Cardiac fibroblast (primary cell): ENCODE measurements around the gene ABCB4.

Experiments
- DNase-seq, 2 donors: peaks; one replicate each; pipeline versions ENCODE4 v3.0.0 to v3.0.0-alpha.2; 2010; ENCODE audit warnings: low read depth in 2 of 2
- H3K4me3 ChIP-seq, 2 donors: replicated peaks in 1 of 2; 1 replicate in 1 of 2; 2 replicates in 1 of 2; pipeline ENCODE4 v1.5.1; 2011; ENCODE audit warnings: low read depth in 2 of 2, low read length in 2 of 2, mild to moderate bottlenecking in 2 of 2, moderate library complexity in 1 of 2
- TF ChIP-seq, protein P1 (sequence below): IDR thresholded peaks from one replicate; pipeline ENCODE4 v1.5.1; 2011; ENCODE audit warnings: low read depth, mild to moderate bottlenecking, low read length, inconsistent platforms

ABCB4 gene

DNA sequence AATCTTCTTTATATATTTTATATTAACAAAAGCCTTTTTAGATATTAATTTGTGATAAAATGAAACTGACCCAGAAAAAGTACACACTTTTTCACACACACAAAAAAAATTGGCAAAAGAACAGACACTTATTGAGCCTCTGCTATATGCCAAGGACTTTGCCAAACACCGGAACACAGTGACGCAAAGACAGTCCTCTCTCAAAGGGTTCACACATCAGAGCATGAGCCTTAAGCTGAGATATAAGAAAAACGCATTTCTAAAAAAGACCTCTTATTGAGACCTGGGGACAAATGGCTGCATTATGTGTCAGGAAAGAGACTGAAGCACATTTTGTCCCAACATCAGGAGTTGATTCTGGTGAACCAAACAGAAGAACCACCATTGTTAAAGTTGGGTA, 24.0 kb upstream of the ABCB4 start:
- H3K4me3 ChIP-seq = no peak overlapping the region
- TF ChIP-seq, protein P1, sequence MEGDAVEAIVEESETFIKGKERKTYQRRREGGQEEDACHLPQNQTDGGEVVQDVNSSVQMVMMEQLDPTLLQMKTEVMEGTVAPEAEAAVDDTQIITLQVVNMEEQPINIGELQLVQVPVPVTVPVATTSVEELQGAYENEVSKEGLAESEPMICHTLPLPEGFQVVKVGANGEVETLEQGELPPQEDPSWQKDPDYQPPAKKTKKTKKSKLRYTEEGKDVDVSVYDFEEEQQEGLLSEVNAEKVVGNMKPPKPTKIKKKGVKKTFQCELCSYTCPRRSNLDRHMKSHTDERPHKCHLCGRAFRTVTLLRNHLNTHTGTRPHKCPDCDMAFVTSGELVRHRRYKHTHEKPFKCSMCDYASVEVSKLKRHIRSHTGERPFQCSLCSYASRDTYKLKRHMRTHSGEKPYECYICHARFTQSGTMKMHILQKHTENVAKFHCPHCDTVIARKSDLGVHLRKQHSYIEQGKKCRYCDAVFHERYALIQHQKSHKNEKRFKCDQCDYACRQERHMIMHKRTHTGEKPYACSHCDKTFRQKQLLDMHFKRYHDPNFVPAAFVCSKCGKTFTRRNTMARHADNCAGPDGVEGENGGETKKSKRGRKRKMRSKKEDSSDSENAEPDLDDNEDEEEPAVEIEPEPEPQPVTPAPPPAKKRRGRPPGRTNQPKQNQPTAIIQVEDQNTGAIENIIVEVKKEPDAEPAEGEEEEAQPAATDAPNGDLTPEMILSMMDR = no peak
- no peak for DNase-seq

DNA sequence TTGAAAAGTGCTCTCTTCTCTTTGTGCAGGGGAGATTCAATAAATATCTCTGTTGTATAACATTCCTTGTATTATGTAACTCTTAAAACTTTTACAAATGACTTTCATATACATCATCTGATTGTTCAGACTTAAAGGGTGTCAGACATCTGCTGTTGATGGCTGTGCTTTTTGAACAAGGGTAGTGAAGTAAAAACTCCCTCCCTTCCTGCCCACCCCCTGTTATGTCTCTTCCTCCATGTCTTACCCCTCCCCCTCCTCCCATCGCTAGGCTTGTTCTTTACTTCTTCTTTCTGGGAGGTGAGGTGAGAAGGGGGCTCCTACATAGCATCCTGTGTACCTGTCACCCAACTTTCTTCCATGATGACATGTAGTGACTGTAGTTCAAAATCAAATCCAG, 23.4 kb upstream of the ABCB4 start:
- no peak for DNase-seq
- no peak overlapping the region for H3K4me3 ChIP-seq
- TF ChIP-seq, protein P1 = no peak

DNA sequence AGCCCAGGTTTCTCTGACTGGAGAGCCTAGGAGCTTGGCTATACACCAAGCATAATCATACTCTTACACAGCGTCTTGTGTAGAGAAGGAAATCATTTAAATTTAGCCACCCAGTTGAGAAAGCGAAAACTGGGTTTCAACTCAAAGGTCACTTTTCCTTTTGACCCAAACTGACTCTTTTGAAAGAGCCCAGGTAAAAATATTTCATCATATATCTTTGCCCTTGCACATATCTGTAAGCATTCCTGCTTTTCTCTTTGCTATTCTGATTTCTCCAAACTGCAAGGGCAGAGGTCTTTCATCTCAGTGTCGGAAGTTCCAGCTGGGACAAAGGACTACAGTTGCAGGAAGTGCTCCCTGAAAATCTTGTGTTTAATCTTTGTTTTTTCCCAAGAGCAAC, 22.0 kb upstream of the ABCB4 start:
- H3K4me3 ChIP-seq = no peak overlapping the region
- TF ChIP-seq, protein P1 = no peak
- DNase-seq = no peak

DNA sequence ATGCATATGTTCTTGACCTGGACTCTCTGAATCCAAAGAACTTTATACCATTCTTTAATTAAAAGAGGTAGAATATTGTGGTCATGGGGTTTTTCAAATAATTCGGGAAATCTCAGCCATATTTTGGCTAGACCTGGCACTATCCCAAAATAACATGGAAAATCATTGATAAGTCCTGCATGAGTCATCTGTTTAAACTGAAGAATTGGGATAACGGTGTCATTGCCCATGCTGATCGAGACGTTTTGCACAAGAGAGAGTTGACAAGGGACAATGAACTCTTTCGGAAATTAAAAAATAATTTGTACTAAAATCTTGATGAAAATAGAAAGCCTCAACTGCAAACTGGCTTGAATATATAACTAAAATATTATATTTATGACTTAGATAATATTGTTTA, 19.9 kb upstream of the ABCB4 start:
- no peak for DNase-seq

DNA sequence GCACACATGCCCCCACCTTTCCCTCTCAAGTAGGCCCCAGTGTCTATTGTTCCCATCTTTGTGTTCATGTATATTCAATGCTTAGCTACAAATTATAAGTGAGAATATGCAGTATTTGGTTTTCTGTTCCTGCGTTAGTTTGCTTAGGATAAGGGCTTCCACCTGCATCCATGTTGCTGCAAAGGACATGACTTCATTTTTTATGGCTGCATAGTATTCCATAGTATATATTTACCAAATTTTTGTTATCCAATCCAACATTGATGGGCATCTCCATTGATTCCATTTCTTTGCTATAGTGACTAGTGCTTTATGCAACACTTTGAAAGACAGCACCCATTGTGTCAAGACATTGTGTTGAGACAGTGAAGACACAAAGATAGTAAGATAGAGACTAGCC, 19.0 kb upstream of the ABCB4 start:
- TF ChIP-seq, protein P1 = no peak
- H3K4me3 ChIP-seq = no peak overlapping the region
- DNase-seq = no peak

More for the DNA sequence above, 19.9 kb upstream of the ABCB4 start:
- TF ChIP-seq, protein P1 = no peak
- no peak overlapping the region for H3K4me3 ChIP-seq

DNA sequence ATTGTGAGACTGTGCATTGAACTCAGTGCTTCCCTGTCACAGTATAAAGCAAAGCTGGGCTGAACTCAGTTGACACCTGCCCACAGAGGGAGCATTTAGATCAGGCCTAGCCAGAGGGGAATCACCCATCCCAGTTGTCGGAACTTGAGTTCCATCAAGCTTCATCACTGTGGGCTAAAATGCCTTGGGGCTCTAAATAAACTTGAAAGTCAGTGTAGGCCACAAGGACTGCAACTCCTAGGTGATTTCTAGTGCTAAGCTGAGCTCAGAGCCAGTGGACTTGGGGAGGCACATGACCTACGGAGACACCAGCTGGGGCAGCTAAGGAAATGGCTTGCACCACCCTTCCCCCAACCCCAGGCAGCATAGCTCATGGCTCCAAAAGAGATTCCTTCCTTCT, 7.7 kb upstream of the ABCB4 start:
- TF ChIP-seq, protein P1 = no peak
- no peak overlapping the region for H3K4me3 ChIP-seq
- no peak for DNase-seq

DNA sequence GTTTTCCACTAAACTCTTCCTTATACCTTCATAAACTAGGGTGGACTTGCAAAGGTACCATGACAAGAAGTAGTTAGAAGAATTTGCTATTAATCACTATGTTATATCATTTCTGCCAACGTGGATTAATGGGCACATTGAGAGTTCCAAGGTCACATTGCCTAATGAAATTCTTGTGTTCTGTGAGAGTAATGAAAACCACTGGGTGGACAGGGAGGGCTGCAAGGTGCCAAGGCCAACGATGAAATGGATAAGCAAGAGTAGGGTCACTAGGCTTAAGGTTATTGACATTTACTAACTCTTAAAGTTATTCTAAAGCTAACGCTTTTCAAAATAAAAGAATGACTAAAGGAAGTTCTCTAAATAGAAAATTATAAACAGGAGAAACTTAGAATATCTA, 6.6 kb upstream of the ABCB4 start:
- no peak overlapping the region for H3K4me3 ChIP-seq
- TF ChIP-seq, protein P1 = no peak
- DNase-seq = no peak
